ENCODE data around the gene TLX2. TPM values are rescaled to one million over a fixed set of nuclear protein-coding genes. Genes with fewer than 3 reads are reported as not detected.

TLX2 gene
- total RNA-seq, 6 donors from 2014 or later = 0.26 to 2.6 TPM; not detected in 4

DNA sequence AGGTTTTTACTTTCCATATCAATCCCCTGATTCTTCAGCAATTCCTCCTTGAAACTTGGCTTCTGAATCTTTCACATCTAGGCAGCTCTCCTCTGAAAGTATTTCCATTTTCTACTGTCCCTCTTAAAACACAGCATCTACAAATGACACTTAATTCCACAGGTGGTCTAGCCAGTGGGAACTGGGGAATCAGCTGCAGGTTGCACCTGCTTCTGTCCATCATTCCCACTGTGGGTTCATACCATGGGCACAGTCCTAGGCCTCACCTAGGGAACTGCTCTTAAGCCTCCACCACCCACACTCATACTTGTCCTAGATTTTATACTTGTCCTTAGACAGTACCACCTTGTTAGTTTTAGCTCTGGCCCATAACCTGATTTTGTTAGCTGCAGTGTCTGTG, 37.3 kb downstream of the TLX2 start:
- TF ChIP-seq POLR2AphosphoS5 (IDR thresholded peaks at IDR 0.05) (no peak), EP300 (IDR thresholded peaks at IDR 0.05) (no peak), POLR2A (IDR thresholded peaks at IDR 0.05) (no peak)
- TF ChIP-seq, protein P1, sequence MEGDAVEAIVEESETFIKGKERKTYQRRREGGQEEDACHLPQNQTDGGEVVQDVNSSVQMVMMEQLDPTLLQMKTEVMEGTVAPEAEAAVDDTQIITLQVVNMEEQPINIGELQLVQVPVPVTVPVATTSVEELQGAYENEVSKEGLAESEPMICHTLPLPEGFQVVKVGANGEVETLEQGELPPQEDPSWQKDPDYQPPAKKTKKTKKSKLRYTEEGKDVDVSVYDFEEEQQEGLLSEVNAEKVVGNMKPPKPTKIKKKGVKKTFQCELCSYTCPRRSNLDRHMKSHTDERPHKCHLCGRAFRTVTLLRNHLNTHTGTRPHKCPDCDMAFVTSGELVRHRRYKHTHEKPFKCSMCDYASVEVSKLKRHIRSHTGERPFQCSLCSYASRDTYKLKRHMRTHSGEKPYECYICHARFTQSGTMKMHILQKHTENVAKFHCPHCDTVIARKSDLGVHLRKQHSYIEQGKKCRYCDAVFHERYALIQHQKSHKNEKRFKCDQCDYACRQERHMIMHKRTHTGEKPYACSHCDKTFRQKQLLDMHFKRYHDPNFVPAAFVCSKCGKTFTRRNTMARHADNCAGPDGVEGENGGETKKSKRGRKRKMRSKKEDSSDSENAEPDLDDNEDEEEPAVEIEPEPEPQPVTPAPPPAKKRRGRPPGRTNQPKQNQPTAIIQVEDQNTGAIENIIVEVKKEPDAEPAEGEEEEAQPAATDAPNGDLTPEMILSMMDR (IDR thresholded peaks at IDR 0.05) = no peak
- no peaks in the 10 kb centered on the region for H3K9me3 ChIP-seq
- peaks cover 0 to 3% (median 1%) of the 10 kb centered on the region in 4 donors for H3K36me3 ChIP-seq
- no peak overlapping the region for H3K4me3 ChIP-seq
- ATAC-seq (ENCODE audit: low FRiP score in 2 of 2) = no peak
- H3K27ac ChIP-seq = no peak overlapping the region
- no peaks in the 10 kb centered on the region for H3K27me3 ChIP-seq
- H3K4me1 ChIP-seq = peaks cover 21 to 45% (median 24%) of the 10 kb centered on the region in 4 donors
- no peak for DNase-seq

DNA sequence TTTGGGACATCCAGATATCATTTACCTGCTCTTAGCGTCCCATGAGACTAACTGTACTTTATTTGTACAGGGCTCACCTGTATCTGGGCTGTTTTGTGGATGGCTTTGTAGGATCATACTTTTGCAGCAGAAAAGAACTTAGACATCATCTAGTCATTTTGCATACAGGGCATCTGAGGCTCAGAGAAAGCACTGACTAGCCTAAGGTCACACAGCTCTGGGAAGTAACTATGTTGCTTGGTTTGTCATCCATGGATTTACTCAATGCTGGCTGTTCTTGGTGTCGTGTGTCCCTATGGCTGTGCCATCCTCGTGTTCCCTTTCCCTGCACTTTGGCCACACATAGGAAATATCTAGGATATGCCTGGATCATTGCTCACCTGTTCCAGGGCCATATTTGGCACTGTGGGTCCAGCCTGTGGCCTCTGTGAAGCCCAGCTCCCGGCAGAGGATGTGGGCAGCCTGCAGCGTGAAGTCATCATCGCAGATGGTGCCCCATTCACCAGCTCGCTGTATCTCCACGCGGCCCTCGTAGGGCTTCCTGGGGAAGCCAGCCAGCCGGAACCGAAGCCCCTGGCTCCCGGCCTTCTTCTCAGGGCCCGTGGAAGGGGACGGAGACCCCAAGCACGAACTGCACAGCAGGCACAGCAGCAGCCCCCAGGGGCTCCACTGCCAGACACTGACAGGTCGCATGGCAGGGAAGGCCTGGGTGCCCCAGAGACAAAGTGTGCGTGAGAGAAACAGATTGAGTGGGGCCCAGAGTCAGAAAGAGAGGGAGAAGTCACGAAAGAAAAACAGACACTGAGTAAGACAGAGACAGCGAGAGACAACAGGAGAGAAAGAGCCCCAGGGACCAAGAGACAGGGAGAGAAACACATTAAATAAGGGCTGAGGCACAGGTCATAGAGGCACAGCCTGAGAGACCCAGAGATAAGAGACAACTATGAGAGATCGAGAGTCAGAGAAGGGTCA, 38.0 kb downstream of the TLX2 start:
- Histone ChIP-seq H3K27me3 (no peaks in the 10 kb centered on the region), H3K36me3 (peaks cover 0 to 9% (median 7%) of the 10 kb centered on the region in 4 donors), H3K4me1 (peaks cover 21 to 47% (median 24%) of the 10 kb centered on the region in 4 donors), H3K4me3 (no peak overlapping the region), H3K9me3 (no peaks in the 10 kb centered on the region), H3K27ac (no peak overlapping the region)
- WGBS, 2 donors = 77 to 82% methylated on average over 12 to 16 of the region's 21 CpGs
- ATAC-seq (ENCODE audit: low FRiP score in 2 of 2) (no peak), DNase-seq (peak in 1 of 2 donors; percentile 42)
- TF ChIP-seq POLR2A (IDR thresholded peaks at IDR 0.05) = no peak
- TF ChIP-seq EP300 (IDR thresholded peaks at IDR 0.05) = no peak
- TF ChIP-seq POLR2AphosphoS5 (IDR thresholded peaks at IDR 0.05) = no peak
- TF ChIP-seq, protein P1 (IDR thresholded peaks at IDR 0.05) = no peak

DNA sequence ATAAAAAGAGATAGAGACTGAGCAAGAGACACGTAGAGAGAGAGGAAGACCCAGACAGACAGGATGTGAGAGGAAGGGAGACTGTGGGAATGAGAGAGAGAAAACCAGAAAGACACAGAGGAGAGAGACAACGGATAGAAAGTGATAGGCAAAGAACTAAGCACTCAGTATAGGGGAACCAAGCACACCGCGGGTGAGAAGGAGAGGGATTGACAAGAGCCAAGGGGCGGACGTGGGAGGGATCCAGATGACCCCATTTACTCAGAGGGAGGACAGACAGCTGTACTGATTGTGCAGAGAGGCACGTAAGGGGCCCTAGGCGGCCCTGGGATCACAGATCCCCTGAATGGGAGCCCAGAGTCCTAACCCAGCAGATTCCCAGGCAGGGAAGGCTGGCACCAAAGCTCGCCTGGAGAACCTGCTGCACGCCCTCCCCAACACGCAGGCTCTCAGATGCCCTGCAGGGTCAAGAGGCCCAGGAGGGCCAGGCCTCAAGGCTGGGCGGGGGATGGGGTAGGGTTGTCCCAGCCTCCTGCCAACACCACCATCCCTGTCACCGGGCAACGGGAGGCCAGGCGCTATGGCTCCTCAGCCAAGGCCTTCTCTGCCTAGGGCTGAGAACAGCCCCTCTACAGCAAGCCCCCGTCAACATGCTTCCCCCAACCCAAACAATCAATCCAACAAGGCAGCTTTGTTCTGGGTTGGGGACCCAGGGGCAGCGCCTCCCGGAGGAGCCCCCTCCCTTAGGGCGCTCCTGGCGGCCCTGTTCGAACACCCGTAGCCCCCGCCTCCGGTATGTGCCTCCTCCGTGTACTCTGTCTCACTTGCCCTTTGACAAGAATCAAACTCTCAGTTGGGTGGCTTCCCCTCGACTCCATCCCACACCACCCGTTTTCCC, 38.9 kb downstream of the TLX2 start:
- H3K4me3 ChIP-seq = peak overlapping the region in 3 of 4 donors; percentile 70 to 97 (median 73)
- DNase-seq (peak in 1 of 2 donors; percentile 58), ATAC-seq (ENCODE audit: low FRiP score in 2 of 2) (no peak)
- WGBS, 2 donors = 57 to 58% methylated on average over 19 to 26 of the region's 27 CpGs
- no peaks in the 10 kb centered on the region for H3K27me3 ChIP-seq
- H3K9me3 ChIP-seq = no peaks in the 10 kb centered on the region
- peak overlapping the region in 2 of 4 donors; percentile 88 to 89 for H3K27ac ChIP-seq
- H3K36me3 ChIP-seq = peaks cover 0 to 9% (median 7%) of the 10 kb centered on the region in 4 donors
- TF ChIP-seq EP300 (IDR thresholded peaks at IDR 0.05) = no peak
- TF ChIP-seq POLR2A (IDR thresholded peaks at IDR 0.05) = no peak
- H3K4me1 ChIP-seq = peaks cover 21 to 47% (median 24%) of the 10 kb centered on the region in 4 donors

- H3K4me1 ChIP-seq = peaks cover 18 to 37% (median 21%) of the 10 kb centered on the region in 4 donors
- 2% methylated on average over 28 to 48 of the region's 73 CpGs for WGBS, 2 donors
- ATAC-seq (ENCODE audit: low FRiP score in 2 of 2) (peak; percentile 92 to 94), DNase-seq (peak; percentile 92 to 98)
- peak within 1 kb of the TSS; percentile 87 to 89 (median 88) for H3K27ac ChIP-seq
- H3K4me3 ChIP-seq = peak within 1 kb of the TSS; percentile 68 to 97 (median 72)
- H3K36me3 ChIP-seq = peaks cover 0 to 9% (median 7%) of the 10 kb centered on the region in 4 donors
- TF ChIP-seq EP300 (IDR thresholded peaks at IDR 0.05) (no peak), POLR2AphosphoS5 (IDR thresholded peaks at IDR 0.05) (peak in 1 of 2 donors; percentile 51), POLR2A (IDR thresholded peaks at IDR 0.05) (peak in 2 of 4 donors; percentile 40 to 55)
- TF ChIP-seq, protein P1 (IDR thresholded peaks at IDR 0.05) = peak in 1 of 6 experiments; percentile 25
- H3K27me3 ChIP-seq = no peaks in the 10 kb centered on the region
- no peaks in the 10 kb centered on the region for H3K9me3 ChIP-seq
Measured at GRCh38 chr2:74553892-74554819, 39.9 kb downstream of the TLX2 start, which contains the start of the genes DOK1 and LOXL3. DOK1 (plus strand) TSS chr2:74554720; CDS start chr2:74554755, 35 bp downstream. LOXL3 (minus strand) TSS chr2:74553942; CDS start chr2:74552634, 1,308 bp downstream.
